ENCODE results near the gene ETFA.

The ETFA gene

GRCh38 chr15:76311100-76311953 is at the start of gene ETFA:
ETFA (minus strand) TSS chr15:76311469; CDS start chr15:76311388, 81 bp downstream.
- DNase-seq: peak; percentile 85

- no peak for DNase-seq
Measured at GRCh38 chr15:76360416-76360815, 49.1 kb upstream of the ETFA start.

GRCh38 chr15:76359152-76359551 is 47.9 kb upstream of the ETFA start:
- DNase-seq: no peak

GRCh38 chr15:76358453-76358852 is 47.2 kb upstream of the ETFA start:
- no peak for DNase-seq

- DNase-seq: no peak
Measured at GRCh38 chr15:76354823-76355440, 43.7 kb upstream of the ETFA start.

GRCh38 chr15:76353903-76354302 is 42.6 kb upstream of the ETFA start:
- DNase-seq: no peak

- no peak for DNase-seq
Measured at GRCh38 chr15:76353023-76353577, 41.8 kb upstream of the ETFA start.

GRCh38 chr15:76349301-76350070 is 38.2 kb upstream of the ETFA start:
- no peak for DNase-seq

- DNase-seq: no peak
Measured at GRCh38 chr15:76347482-76348055, 36.3 kb upstream of the ETFA start.

GRCh38 chr15:76346669-76347481 is 35.6 kb upstream of the ETFA start:
- no peak for DNase-seq

GRCh38 chr15:76345880-76346668 is 34.8 kb upstream of the ETFA start:
- no peak for DNase-seq

- no peak for DNase-seq
Measured at GRCh38 chr15:76345583-76345879, 34.3 kb upstream of the ETFA start.

GRCh38 chr15:76344893-76345582 is 33.8 kb upstream of the ETFA start:
- no peak for DNase-seq

GRCh38 chr15:76343313-76343996 is 32.2 kb upstream of the ETFA start:
- no peak for DNase-seq

- DNase-seq: no peak
Measured at GRCh38 chr15:76342382-76343201, 31.3 kb upstream of the ETFA start.

- DNase-seq: no peak
Measured at GRCh38 chr15:76342058-76342381, 30.8 kb upstream of the ETFA start.

GRCh38 chr15:76341366-76342057 is 30.2 kb upstream of the ETFA start:
- DNase-seq: no peak

- DNase-seq: no peak
Measured at GRCh38 chr15:76340803-76341365, 29.6 kb upstream of the ETFA start.
